Measurements from ENCODE around the gene FOXL3. TPM values are rescaled to one million over a fixed set of nuclear protein-coding genes. Genes with fewer than 3 reads are reported as not detected.
A peak's percentile ranks its signal among the peaks of the same experiment; 100 is the strongest.

Gene FOXL3
- total RNA-seq, 1 donor from 2014 or later, result not detected

DNA sequence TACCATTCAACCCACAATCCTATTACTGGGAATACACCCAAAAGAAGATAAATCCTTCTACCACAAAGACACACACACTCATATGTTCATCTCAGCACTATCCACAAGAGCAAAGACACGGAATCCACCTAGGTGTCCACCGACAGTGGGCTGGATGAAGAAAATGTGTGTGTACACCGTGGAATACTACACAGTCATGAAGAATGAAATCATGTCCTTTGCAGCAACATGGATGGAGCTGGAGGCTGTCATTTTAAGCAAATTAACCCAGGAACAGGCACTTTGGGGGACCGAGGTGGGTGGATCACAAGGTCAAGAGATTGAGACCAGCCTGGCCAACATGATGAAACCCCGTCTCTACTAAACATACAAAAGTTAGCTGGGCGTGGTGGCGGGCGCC is 8.3 kb upstream of the FOXL3 start:
- no peak overlapping the region for H3K4me3 ChIP-seq
- TF ChIP-seq, protein P1, sequence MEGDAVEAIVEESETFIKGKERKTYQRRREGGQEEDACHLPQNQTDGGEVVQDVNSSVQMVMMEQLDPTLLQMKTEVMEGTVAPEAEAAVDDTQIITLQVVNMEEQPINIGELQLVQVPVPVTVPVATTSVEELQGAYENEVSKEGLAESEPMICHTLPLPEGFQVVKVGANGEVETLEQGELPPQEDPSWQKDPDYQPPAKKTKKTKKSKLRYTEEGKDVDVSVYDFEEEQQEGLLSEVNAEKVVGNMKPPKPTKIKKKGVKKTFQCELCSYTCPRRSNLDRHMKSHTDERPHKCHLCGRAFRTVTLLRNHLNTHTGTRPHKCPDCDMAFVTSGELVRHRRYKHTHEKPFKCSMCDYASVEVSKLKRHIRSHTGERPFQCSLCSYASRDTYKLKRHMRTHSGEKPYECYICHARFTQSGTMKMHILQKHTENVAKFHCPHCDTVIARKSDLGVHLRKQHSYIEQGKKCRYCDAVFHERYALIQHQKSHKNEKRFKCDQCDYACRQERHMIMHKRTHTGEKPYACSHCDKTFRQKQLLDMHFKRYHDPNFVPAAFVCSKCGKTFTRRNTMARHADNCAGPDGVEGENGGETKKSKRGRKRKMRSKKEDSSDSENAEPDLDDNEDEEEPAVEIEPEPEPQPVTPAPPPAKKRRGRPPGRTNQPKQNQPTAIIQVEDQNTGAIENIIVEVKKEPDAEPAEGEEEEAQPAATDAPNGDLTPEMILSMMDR (IDR thresholded peaks at IDR 0.05), result no peak
- H3K27ac ChIP-seq, result no peak overlapping the region
- peaks cover 29% of the 10 kb centered on the region for H3K27me3 ChIP-seq (ENCODE audit: low read depth)
- no peaks in the 10 kb centered on the region for H3K36me3 ChIP-seq
- no peaks in the 10 kb centered on the region for H3K9me3 ChIP-seq
- DNase-seq (peak; percentile 14), ATAC-seq (no peak)
- H3K4me1 ChIP-seq, result no peaks in the 10 kb centered on the region
- intact Hi-C loops (cut with DNase I), result no loop called here

DNA sequence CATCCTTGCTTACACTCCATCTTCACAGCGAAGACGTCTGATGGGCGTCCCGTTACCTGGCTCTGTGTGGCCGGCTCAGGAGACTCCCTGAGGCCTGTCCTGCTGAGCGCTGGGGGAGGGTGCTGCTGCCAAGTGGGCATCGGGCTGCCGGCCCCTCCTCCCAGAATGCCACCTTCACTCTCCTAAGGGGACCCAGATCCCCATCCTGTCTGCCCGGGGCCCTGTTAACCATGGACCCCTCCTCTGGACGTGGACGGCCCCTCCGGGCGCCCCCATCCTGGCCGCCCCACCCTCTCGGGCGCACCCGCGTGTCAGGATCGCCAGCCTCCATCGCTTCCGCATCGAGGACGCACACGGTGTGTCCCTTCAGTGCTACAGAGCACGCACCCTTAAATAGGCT is 7.3 kb upstream of the FOXL3 start:
- ATAC-seq (peak in 1 of 2 donors; percentile 19), DNase-seq (peak; percentile 23)
- Histone ChIP-seq H3K9me3 (no peaks in the 10 kb centered on the region), H3K4me3 (no peak overlapping the region), H3K36me3 (no peaks in the 10 kb centered on the region), H3K27ac (no peak overlapping the region), H3K4me1 (no peaks in the 10 kb centered on the region), H3K27me3 (ENCODE audit: low read depth) (peaks cover 29% of the 10 kb centered on the region)
- TF ChIP-seq, protein P1 (IDR thresholded peaks at IDR 0.05), result no peak
- intact Hi-C loops (cut with DNase I), result no loop called here

DNA sequence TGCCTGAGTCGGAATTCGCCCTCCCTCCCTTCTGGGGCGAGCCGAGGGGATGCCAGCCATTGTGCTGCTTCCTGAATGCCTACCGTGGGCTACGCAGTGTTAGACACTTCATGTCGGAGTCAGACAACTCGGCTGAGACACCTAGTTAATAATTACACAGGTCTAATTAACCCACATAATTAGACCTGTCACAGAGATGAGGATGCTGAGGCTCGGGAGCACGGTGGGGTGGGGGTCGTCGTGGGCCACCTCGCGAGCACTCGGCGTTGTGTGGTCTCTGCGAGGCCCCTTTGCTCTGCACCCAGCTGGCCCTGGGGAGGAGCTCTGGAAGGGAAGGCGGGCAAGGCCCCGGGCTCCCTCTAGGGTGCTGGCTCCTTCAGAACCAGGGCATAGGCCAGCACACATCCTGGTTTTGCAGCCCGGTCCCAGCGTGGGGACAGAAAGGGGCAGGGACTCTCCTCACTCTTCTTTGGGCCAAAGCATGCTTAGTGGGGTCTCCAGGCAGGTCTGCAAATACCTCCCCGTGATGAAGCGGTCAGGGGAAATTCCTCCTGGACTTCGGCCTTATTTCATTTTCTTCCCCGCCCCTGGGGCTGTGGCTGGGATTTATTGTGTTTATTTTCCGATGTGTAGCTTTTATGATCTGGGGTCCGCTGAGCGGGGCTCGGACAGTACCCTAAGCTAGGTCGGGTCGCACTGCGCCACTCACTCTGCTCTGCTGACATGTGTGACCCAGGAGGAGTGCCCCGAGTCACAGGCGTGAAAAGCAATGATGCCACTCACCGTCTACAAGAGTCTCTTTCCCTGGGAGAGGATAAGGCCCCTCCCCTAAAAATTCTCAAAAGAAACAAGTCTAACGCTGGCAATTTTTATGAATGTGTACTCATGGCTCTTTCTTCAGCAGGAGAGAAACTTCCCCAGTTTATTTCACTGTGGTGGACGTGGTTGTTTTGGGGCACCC is 4.9 kb upstream of the FOXL3 start:
- TF ChIP-seq, protein P1 (IDR thresholded peaks at IDR 0.05), result no peak
- ATAC-seq (peak in 1 of 2 donors; percentile 23), DNase-seq (peak; percentile 29)
- intact Hi-C loops (cut with DNase I), result no loop called here
- no peak overlapping the region for H3K27ac ChIP-seq
- H3K9me3 ChIP-seq, result no peaks in the 10 kb centered on the region
- H3K4me1 ChIP-seq, result peaks cover 5% of the 10 kb centered on the region
- H3K36me3 ChIP-seq, result no peaks in the 10 kb centered on the region
- no peak overlapping the region for H3K4me3 ChIP-seq
- peaks cover 47% of the 10 kb centered on the region for H3K27me3 ChIP-seq (ENCODE audit: low read depth)

DNA sequence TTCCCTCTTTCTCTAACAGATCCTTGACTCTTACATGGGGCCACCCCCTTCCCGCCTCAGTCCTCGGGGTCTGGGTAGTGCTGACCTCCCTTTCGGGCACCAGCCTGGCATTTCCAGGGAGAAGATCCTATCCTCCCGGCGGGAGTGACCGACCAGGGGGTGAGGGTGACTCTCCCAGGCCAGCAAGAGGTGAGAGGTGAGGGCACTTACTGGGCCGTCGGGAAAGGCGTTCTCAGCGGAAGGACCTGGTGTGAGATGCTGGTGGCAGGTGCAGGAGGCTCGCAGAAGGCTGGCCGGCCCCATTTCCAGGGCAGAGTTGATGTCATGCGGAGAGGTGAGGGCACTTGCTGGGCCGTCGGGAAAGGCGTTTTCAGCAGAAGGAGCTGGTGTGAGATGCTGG is 4.2 kb upstream of the FOXL3 start:
- no peak overlapping the region for H3K4me3 ChIP-seq
- H3K4me1 ChIP-seq, result peaks cover 11% of the 10 kb centered on the region
- DNase-seq (peak; percentile 27), ATAC-seq (no peak)
- no peaks in the 10 kb centered on the region for H3K36me3 ChIP-seq
- intact Hi-C loops (cut with DNase I), result no loop called here
- H3K27ac ChIP-seq, result no peak overlapping the region
- H3K9me3 ChIP-seq, result no peaks in the 10 kb centered on the region
- peaks cover 53% of the 10 kb centered on the region for H3K27me3 ChIP-seq (ENCODE audit: low read depth)
- TF ChIP-seq, protein P1 (IDR thresholded peaks at IDR 0.05), result no peak

DNA sequence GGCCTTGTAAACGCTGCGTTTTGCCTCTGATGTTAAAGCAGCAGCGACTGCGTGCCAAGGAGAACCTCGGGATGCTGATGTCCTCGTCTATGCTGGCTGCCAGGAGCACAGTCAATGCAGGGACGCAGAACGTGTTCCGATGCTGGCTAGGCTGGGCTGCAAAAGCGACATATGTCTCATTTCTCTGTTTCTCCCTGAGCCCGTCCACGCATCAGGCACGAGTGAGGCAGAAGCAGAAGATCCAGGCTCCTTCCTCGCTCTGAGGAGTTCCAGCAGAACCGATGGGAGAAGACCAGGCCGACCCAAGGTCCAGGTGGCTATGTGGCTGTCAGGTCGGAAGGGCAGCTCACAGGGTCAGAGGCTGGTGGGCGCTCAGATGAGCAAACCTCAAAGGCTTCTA is 3.7 kb upstream of the FOXL3 start:
- Histone ChIP-seq H3K4me1 (peaks cover 12% of the 10 kb centered on the region), H3K27ac (no peak overlapping the region), H3K36me3 (no peaks in the 10 kb centered on the region), H3K4me3 (no peak overlapping the region), H3K27me3 (ENCODE audit: low read depth) (peaks cover 56% of the 10 kb centered on the region), H3K9me3 (no peaks in the 10 kb centered on the region)
- ATAC-seq, result no peak
- TF ChIP-seq, protein P1 (IDR thresholded peaks at IDR 0.05), result no peak
- DNase-seq, result peak; percentile 11
- intact Hi-C loops (cut with DNase I), result no loop called here
